ENCODE data around the gene ALG12.

GRCh38 chr22:49914256-49914655 lies 4.0 kb downstream of the ALG12 start:
- TF ChIP-seq RORB (CRISPR knock-in tag; IDR thresholded peaks at IDR 0.05), result no peak
- TF ChIP-seq, protein P1, sequence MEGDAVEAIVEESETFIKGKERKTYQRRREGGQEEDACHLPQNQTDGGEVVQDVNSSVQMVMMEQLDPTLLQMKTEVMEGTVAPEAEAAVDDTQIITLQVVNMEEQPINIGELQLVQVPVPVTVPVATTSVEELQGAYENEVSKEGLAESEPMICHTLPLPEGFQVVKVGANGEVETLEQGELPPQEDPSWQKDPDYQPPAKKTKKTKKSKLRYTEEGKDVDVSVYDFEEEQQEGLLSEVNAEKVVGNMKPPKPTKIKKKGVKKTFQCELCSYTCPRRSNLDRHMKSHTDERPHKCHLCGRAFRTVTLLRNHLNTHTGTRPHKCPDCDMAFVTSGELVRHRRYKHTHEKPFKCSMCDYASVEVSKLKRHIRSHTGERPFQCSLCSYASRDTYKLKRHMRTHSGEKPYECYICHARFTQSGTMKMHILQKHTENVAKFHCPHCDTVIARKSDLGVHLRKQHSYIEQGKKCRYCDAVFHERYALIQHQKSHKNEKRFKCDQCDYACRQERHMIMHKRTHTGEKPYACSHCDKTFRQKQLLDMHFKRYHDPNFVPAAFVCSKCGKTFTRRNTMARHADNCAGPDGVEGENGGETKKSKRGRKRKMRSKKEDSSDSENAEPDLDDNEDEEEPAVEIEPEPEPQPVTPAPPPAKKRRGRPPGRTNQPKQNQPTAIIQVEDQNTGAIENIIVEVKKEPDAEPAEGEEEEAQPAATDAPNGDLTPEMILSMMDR (IDR thresholded peaks at IDR 0.05), result no peak
- TF ChIP-seq KAT7 (CRISPR knock-in tag; IDR thresholded peaks at IDR 0.05; ENCODE audit: borderline replicate concordance), result no peak
- TF ChIP-seq, protein P2, sequence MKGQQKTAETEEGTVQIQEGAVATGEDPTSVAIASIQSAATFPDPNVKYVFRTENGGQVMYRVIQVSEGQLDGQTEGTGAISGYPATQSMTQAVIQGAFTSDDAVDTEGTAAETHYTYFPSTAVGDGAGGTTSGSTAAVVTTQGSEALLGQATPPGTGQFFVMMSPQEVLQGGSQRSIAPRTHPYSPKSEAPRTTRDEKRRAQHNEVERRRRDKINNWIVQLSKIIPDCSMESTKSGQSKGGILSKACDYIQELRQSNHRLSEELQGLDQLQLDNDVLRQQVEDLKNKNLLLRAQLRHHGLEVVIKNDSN (CRISPR knock-in tag; IDR thresholded peaks at IDR 0.05), result no peak
- TF ChIP-seq JUN (CRISPR knock-in tag; IDR thresholded peaks at IDR 0.05), result no peak
- TF ChIP-seq NFYB (CRISPR knock-in tag; conservative IDR thresholded peaks at IDR 0.05; ENCODE audit: low read depth), result no peak

Data from WTC11 (cell line).